ENCODE data around the gene CORT. TPM values are rescaled to one million over a fixed set of nuclear protein-coding genes. Genes with fewer than 3 reads are reported as not detected.

The CORT gene
- total and polyA plus RNA-seq, 2 donors from 2014 or later, result 0.22 to 0.62 TPM

GRCh38 chr1:10446790-10447422, 2.9 kb upstream of the CORT start:
- H3K27me3 ChIP-seq (ENCODE audit: control insufficient read depth, insufficient read depth, low read length), result no peaks in the 10 kb centered on the region
- no peak for TF ChIP-seq CTCF (IDR thresholded peaks at IDR 0.05; ENCODE audit: borderline replicate concordance, extremely low read depth, insufficient read depth)
- FAIRE-seq (no peak), DNase-seq (no peak)
- no peak overlapping the region for H3K4me3 ChIP-seq (ENCODE audit: low read length in 3 of 3)
- H3K36me3 ChIP-seq (ENCODE audit: control insufficient read depth in 2 of 3, insufficient read depth in 3 of 3, low read length in 3 of 3), result peaks cover 0 to 6% (median 0%) of the 10 kb centered on the region in 3 donors
- intact Hi-C loops (cut with DNase I), result no loop called here
- no peak overlapping the region for H3K9ac ChIP-seq (ENCODE audit: low read length in 3 of 3)
- no peak overlapping the region for H3K27ac ChIP-seq (ENCODE audit: low read depth in 2 of 2, low read length in 2 of 2)
- no peaks in the 10 kb centered on the region for H3K9me3 ChIP-seq (ENCODE audit: control insufficient read depth in 2 of 3, insufficient read depth in 1 of 3, low read length in 3 of 3)
- H3K4me1 ChIP-seq (ENCODE audit: control insufficient read depth in 2 of 3, insufficient read depth in 2 of 3, low read depth in 1 of 3, low read length in 3 of 3), result no peaks in the 10 kb centered on the region

- H3K4me1 ChIP-seq (ENCODE audit: control insufficient read depth in 2 of 3, insufficient read depth in 2 of 3, low read depth in 1 of 3, low read length in 3 of 3), result no peaks in the 10 kb centered on the region
- no peaks in the 10 kb centered on the region for H3K27me3 ChIP-seq (ENCODE audit: control insufficient read depth, insufficient read depth, low read length)
- TF ChIP-seq CTCF (IDR thresholded peaks at IDR 0.05; ENCODE audit: borderline replicate concordance, extremely low read depth, insufficient read depth), result no peak
- FAIRE-seq, result no peak
- no peak overlapping the region for H3K27ac ChIP-seq (ENCODE audit: low read depth in 2 of 2, low read length in 2 of 2)
- intact Hi-C loops (cut with DNase I), result no loop called here
- no peak overlapping the region for H3K4me3 ChIP-seq (ENCODE audit: low read length in 3 of 3)
- DNase-seq, result no peak
- no peak overlapping the region for H3K9ac ChIP-seq (ENCODE audit: low read length in 3 of 3)
- no peaks in the 10 kb centered on the region for H3K36me3 ChIP-seq (ENCODE audit: control insufficient read depth in 2 of 3, insufficient read depth in 3 of 3, low read length in 3 of 3)
- no peaks in the 10 kb centered on the region for H3K9me3 ChIP-seq (ENCODE audit: control insufficient read depth in 2 of 3, insufficient read depth in 1 of 3, low read length in 3 of 3)
Measured at GRCh38 chr1:10450156-10450814, 454 bp downstream of the CORT start.

- Histone ChIP-seq H3K4me3 (ENCODE audit: low read length in 3 of 3) (no peak overlapping the region), H3K27ac (ENCODE audit: low read depth in 2 of 2, low read length in 2 of 2) (no peak overlapping the region), H3K9ac (ENCODE audit: low read length in 3 of 3) (no peak overlapping the region), H3K9me3 (ENCODE audit: control insufficient read depth in 2 of 3, insufficient read depth in 1 of 3, low read length in 3 of 3) (no peaks in the 10 kb centered on the region), H3K27me3 (ENCODE audit: control insufficient read depth, insufficient read depth, low read length) (no peaks in the 10 kb centered on the region), H3K36me3 (ENCODE audit: control insufficient read depth in 2 of 3, insufficient read depth in 3 of 3, low read length in 3 of 3) (no peaks in the 10 kb centered on the region), H3K4me1 (ENCODE audit: control insufficient read depth in 2 of 3, insufficient read depth in 2 of 3, low read depth in 1 of 3, low read length in 3 of 3) (no peaks in the 10 kb centered on the region)
- no peak for TF ChIP-seq CTCF (IDR thresholded peaks at IDR 0.05; ENCODE audit: borderline replicate concordance, extremely low read depth, insufficient read depth)
- intact Hi-C loops (cut with DNase I), result no loop called here
- FAIRE-seq (no peak), DNase-seq (no peak)
Measured at GRCh38 chr1:10450836-10451235, 1.0 kb downstream of the CORT start.
